HG02763 (cell line): ENCODE measurements around the gene SLC25A43.
A peak's percentile ranks its signal among the peaks of the same experiment; 100 is the strongest.
"Not testable (repeated sequence)": the region's sequence is repeated elsewhere in the genome, so short reads cannot be mapped to it uniquely, and the experiment has no call there.

Source experiments
- ATAC-seq: cut with Tn5 transposase; IDR thresholded peaks from one replicate; pipeline ENCODE4 v1.9.1; 2021; ENCODE audit warnings: mild to moderate bottlenecking, moderate library complexity; ENCODE audit not compliant: unreplicated experiment

The SLC25A43 gene

DNA sequence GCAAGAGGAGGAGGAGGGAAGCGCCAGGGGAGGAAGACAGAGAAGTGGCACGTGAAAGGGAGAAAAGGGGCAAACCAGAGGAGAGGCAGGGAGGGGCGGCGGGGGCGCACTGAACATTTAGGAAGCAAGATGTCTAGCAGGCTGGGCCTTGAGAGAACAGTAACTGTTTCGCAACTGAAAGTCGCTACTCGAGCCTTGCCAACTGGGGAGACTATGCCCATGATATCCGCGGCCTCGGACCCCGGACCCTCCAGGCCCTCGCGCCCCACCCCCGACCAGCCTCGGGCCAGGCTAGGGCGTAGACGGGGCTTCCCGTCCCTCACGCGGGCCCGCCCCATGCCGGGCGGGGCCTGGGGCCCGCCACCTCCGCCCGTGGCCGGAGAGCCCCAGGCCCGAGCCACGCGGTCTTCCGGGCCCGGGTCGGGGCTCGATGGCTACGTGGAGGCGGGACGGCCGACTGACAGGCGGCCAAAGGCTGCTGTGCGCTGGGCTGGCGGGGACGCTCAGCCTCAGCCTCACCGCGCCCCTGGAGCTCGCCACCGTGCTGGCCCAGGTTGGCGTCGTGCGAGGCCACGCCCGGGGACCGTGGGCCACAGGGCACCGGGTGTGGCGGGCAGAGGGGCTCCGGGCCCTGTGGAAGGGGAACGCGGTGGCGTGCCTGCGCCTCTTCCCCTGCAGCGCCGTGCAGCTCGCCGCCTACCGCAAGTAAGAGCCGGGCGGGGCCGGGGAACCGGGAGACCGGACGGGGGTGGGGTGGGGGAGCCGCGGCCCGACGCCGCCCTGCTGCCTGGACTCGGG lies at the start of gene SLC25A43:
TSS of gene SLC25A43 (plus strand) at position 363 of the 798 bp plus-strand sequence. CDS start at position 431, 68 bp downstream.
- ATAC-seq = peak; percentile 92

DNA sequence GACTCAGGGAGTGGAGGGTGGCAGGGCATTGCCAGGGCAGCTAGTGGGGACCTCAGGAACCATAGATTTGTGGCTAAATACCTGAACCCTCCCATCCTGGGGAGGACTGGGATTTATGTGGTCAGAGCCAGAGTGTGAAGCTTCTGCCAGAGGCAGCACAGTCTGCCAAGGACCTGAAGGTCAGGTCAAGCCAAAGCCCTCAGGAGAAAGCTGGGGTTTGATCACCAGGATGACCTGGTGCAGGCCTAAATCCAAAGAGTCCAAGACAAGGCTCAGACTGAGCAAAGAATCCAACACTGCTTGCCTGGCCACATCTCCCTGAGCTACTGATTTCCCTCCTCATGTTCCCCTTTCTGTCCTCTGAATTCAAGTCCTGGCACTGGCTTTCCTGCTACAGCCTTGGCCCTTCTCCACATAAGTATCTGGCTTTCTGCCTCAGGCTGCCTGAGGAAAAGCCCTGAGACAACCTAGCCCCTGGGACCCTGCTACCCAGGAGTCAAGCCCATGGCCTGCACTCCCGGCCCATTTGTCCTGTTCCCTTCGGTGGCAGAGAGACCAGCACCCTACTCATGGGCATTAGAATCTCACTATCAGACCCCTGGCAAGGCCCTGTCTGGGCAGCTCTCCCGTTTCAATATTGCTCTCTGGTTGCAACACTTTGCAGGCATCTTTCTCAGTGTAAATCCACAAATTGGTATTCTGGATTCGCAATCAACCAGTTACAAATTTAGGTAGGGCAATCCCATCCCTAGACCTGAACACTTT lies 39.3 kb upstream of the SLC25A43 start:
- ATAC-seq = no peak

DNA sequence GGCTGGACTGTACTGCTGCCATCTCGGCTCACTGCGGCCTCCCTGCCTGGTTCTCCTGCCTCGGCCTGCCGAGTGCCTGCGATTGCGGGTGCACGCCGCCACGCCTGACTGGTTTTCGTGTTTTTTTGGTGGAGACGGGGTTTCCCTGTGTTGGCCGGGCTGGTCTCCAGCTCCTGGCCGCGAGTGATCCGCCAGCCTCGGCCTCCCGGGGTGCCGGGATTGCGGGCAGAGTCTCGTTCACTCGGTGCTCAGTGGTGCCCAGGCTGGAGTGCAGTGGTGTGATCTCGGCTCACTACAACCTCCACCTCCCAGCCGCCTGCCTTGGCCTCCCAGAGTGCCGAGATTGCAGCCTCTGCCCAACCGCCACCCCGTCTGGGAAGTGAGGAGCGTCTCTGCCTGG lies 37.7 kb upstream of the SLC25A43 start:
- ATAC-seq = not testable (repeated sequence)

DNA sequence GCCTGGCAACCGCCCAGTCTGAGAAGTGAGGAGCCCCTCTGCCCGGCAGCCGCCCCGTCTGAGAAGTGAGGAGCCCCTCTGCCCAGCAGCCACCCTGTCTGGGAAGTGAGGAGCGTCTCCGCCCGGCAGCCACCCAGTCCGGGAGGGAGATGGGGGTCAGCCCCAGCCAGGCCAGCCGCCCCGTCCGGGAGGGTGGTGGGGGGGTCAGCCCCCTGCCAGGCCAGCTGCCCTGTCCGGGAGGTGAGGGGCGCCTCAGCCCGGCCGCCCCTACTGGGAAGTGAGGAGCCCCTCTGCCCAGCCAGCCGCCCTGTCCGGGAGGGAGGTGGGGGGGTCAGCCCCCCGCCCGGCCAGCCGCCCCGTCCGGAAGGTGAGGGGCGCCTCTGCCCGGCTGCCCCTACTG lies 37.1 kb upstream of the SLC25A43 start:
- not testable (repeated sequence) for ATAC-seq

DNA sequence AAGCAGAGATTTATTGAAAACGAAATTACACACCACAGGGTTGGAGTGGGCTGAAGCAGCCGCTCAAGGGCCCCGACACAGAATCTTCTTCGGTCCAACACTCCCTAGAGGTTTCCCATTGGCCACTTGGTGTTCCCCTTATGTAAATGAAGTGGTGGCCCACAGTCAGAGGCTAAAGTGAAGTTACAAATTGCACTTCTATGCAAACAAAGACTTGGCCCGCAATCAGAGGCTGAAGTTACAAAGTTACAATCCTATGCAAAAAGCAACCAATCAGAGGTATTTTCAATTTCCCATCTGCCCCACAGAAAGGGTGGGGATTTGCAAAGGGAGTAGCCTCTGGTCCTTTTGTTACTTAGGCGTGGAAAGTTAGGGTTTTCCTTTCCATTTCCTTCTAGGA lies 35.7 kb upstream of the SLC25A43 start:
- no peak for ATAC-seq

DNA sequence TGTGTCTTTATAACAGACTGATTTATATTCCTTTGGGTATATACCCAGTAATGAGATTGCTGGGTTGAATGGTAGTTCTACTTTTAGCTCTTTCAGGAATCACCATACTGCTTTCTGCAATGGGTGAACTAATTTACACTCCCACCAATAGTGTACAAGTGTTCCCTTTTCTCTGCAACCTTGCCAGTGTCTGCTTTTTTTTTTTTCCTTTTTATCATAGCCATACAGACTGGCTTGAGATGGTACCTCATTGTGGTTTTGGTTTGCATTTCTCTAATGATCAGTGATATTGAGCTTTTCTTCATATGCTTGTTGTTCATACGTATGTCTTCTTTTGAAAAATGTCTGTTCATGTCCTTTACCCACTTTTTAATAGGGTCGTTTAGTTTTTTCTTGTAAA lies 27.3 kb upstream of the SLC25A43 start:
- not testable (repeated sequence) for ATAC-seq

DNA sequence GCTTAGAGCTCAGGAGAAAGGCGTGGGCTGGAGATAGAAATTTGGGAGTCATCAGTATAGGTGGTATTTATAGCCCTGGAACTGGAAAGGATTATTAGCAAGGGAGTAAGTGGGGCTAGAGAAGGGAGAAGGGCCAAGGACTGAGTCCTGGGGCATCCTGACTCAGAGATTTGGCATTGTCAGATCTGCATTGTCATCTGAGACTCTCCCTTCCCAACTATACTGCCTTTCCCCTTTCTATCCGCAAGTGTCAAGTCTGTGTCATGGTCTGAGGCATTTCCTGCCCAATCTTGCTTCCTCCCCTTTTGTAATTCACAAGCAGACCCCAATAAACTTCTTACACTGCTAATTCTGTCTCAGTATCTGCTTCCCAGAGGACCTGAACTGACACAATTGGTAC lies 24.4 kb upstream of the SLC25A43 start:
- ATAC-seq = no peak

DNA sequence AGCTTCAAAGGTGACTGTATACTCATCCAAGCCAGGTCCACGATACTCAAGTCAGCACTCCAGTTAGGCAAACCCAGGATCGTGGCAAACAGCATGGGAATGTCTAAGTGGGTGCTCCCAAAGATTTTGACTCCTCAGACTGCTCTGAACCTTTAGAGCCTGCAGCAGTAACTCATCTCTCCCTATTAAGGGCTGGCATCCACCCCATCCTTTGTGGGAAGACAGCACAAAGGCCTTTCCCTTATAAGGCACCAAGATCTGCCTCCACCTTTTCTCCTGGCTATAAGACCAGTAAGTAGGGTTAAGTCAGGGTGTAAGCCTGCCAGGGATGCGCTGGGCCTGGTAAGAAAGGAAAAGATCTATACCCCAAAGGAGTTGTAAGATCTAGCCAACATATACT lies 23.6 kb upstream of the SLC25A43 start:
- ATAC-seq = no peak

DNA sequence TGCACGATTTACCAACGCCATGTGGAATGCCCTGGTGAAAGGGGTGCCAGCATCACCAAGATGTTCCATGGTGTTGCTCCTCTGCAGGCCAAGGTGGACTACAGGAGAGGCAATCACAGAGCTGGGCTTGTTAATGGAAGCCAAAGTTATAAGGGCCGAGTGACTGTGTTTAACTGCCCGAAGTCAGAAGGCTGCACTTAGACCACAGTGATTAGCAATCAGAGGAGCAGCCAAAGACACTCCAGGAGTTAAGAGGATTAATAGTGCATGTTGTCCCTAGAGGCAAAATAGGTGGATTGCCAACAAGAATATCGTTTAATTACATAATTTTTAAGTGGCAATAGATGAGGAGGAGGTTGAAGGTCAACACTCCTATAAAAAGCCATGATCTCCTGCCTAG lies 22.8 kb upstream of the SLC25A43 start:
- no peak for ATAC-seq

DNA sequence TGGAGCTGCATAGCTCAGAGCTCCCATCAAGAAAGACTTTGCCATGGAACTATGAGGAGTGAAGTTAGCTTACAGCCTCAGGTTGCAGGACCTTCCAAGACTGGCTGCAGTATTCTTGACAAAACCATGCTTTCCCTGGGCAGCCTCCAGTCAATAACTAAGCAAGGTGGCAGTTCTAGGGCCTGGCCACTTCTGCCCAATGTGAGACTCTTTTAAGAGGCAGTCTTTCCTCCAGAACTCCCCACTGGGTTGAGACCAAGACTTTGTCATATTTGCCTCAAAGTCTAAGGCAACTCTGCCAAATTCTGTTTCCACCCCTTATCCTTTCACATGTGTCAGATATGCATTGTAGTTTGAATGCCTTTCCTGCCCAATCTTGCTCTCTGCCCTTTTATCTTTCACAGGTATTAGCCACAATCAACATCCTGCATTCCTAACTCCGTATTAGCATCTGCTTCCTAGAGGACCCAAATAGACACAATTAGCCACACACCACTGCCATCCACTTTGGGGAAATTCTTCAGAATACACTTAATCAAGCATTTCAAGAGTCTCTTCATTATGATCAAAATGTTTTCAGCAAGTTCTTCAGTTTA lies 17.7 kb upstream of the SLC25A43 start:
- ATAC-seq = no peak

DNA sequence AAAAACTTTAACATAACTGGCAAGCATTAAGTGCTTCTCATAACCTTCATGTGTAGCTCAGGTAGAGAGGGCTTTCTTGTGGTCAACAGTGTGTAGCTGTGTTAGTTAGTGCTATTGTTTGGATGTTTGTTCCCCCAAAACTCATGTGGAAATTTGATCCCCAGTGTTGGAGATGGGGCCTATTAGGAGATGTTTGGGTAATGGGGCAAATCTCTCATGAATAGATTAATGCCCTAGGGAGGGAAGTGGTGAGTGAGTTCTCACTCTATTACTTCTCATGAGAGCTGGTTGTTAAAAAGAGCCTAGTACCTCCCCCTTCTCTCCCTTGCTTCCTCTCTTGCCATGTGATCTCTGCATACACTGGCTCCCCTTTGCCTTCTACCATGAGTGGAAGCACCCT lies 16.5 kb upstream of the SLC25A43 start:
- ATAC-seq = no peak

DNA sequence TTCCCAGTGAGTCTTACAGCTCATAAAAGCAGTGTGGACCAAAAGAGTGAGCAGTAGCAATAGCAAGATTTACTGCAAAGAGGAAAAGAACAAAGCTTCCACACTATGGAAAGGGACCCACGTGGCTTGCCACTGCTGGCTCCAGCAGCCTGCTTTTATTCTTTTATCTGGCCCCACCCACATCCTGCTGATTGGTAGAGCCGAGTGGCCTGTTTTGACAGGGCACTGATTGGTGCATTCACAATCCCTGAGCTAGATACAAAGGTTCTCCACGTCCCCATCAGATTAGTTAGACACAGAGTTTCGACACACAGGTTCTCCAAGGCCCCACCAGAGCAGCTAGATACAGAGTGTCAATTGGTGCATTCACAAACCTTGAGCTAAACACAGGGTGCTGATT lies 12.5 kb upstream of the SLC25A43 start:
- not testable (repeated sequence) for ATAC-seq

DNA sequence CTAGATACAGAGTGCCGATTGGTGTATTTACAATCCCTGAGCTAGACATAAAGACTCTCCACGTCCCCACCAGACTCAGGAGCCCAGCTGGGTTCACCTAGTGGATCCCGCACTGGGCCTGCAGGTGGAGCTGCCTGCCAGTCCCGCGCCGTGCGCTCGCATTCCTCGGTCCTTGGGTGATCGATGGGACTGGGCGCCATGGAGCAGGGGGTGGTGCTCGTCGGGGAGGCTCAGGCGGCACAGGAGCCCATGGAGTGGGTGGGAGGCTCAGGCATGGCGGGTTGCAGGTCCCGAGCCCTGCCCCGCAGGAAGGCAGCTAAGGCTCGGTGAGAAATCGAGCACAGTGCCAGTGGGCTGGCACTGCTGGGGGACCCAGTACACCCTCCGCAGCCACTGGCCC lies 11.7 kb upstream of the SLC25A43 start:
- ATAC-seq = not testable (repeated sequence)

DNA sequence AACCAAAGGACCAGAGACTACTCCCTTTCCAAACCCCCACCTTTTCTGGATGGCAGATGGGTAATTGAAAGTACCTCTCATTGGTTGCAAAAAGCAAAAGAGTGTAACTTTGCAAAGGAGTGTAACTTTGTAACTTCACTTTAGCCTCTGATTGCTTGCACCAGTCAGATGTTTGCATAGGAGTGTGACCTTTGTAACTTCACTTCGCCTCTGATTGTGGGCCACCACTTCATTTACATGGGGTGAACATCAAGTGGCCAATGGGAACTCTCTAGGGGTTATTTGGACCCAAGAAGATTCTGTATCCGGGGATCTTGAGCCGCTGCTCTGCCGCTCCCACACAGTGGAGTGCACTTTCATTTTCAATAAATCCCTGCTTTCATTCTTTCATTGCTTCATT lies 9.9 kb upstream of the SLC25A43 start:
- ATAC-seq = no peak

DNA sequence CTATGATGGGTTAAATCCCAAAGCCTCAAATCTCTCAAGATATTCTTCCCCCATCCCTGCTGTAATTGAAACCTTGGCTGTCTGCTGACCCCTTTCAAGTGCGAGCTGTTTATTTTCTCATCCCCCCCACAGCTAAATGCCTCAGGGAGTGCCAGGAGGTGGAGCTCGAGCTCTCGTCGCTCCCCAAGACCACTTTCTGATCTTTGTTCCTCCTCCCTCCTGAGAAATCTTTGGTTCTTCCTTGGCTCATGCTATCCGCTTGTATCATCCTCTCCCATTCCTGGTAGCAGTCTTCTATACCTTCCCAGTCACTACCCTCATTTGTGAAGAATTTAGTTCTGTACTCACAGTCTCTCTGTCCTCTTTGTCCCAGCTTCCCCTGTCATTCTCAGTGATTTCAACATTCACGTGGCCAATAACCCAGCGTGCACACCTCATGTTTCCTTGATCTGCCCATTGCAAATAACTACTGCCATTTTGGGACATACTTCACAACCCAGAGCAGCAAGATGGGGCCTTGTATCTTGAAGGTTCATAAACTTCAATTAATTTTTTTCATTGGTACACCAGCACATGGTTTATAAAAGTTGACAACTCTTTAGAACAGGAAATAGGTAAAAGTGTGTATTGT lies 9.2 kb upstream of the SLC25A43 start:
- no peak for ATAC-seq

DNA sequence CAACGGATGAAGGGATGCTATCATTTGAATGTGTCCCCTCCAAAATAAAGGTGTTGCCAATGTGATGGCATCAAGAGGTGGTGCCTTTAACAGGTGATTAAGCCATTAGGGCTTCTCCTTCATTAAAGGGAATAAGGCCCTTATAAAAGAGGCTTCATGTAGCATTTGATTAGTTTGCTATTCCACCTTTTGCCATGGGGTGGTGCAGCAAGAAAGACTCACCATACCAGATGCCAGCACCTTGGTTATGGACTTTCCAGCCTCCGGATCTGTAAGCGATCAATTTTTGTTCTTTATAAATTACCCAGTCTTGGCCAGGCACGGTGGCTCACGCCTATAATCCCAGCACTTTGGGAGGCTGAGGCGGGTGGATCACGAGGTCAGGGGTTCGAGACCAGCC lies 7.9 kb upstream of the SLC25A43 start:
- no peak for ATAC-seq

DNA sequence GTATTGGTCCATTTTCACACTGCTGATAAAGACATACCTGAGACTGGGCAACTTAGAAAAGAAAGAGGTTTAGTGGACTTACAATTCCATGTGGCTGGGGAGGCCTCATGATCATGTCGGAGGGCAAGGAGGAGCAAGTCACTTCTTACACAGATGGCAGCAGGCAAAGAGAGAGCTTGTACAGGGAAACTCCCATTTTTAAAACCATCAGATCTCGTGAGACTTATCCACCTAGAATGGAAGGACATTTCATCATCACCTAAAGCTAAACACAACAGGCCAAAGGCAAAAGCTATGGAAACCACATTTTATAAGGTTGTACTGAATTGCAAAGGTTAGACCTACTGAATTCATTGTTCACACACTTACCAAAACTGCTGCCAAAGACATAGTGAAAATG lies 6.0 kb upstream of the SLC25A43 start:
- ATAC-seq = no peak

DNA sequence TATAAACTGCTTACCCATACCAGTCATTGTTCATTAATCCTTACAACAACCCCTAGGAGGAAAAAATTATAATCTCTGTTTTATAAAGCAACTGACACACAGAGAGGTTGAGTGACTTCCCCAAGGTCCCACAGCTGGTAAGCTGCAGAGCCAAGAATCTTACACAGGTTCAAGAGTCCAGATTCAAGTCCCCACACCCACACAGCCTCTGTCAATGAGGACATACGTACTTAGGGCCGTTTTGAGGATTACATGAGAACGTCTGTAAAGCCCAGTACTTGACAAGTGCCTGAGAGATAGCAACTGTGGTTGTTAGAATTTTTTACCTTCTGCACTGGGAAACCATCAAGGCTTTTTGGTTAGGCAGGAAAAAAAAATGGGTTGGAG lies 556 bp upstream of the SLC25A43 start:
- no peak for ATAC-seq

DNA sequence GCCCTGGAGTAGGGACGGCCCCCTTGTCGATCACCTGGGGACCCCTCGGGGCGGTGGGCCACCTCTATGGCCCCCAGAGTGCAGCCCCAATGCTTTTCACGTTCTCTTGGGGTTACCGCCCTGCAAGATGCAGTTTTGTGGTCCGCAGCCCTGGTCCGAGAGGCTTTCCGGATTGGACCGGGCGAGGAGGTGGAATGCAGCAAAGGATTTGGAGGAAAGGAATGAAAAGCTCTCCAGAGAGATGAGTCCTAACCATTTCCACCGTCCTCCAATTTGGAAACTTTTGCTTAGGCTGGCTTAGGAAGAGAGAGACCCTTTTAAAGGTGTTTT lies 601 bp downstream of the SLC25A43 start:
- no peak for ATAC-seq

DNA sequence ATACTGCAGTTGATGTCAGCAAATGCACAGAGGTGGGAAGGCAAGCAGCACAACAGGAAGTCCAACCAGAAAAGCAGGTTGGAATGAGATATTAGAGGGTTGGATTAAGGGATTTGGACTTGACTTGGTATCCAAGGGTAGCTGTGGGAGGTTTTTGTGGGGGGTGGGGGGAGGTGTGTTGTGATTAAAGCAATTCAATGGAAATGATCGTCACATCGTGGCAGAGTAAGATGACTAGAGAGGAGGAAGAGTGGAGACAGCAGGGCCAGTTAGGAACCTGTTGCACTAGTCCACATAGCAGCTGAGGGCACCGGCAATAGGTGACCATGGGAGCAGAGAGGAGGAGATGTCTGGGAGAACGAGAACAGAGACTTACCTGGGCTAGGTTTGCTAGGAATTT lies 2.4 kb downstream of the SLC25A43 start:
- ATAC-seq = no peak

DNA sequence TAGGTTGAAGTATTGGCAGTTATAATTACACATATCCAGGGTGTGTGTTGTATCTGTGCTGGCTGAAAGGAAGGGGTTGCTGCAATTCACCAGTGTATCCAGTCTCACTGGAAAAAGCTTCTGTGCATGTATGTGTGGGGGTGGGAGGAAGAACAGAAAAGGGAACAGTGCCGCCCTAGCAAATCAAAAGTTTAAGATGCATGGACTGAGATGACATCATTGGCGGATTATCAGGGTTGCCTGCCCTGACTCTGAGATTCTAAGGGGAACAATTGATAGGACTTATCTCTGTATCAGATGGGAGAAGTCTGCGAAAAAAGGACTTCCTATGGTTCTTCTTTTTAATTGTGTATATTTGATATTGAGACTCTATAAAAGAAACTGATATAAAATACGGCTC lies 3.5 kb downstream of the SLC25A43 start:
- no peak for ATAC-seq

DNA sequence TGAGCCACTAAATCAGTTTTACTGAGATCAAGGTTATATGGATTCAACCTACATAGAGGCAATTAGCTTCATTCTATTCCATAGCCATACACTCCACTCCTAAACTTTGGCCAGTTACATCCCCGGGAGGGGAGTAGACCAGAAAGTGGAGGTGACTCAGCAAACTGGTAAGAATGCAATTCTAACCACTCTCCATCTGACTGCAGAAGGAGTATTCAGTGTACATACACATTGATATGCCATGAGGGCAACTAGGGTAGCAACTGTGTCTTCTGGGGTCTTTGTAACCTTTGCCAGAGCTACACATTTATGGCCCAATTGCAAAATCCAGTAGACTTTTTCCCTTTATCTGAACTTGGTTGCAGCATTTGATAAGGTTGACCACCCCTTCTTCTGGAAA lies 7.6 kb downstream of the SLC25A43 start:
- no peak for ATAC-seq
